Right ventricle myocardium inferior (tissue), 1 donor: Measurements from ENCODE around the gene ACSM5. TPM values are rescaled to one million over a fixed set of nuclear protein-coding genes. Genes with fewer than 3 reads are reported as not detected.
"Not testable (repeated sequence)": the region's sequence is repeated elsewhere in the genome, so short reads cannot be mapped to it uniquely, and the experiment has no call there.

ENCODE experiments used
- ATAC-seq: fragments of 200-7000 bp; cut with Tn5 transposase; one replicate; pipeline ENCODE4 v1.9.1; 2020; ENCODE audit warnings: mild to moderate bottlenecking, moderate library complexity
- DNase-seq: peaks from one replicate; pipeline ENCODE4 v3.0.0; 2021; ENCODE audit errors: missing footprints
- intact Hi-C: fragments of 100-400 bp; cut with DNase I; formaldehyde crosslinking; loops from one replicate; pipeline ENCODE4 v1.11.0; 2022
- total RNA-seq: library from RNA; stranded (reverse); fragmentation: NEBNext Ultra II Directional; extraction: Animal tissue kit (Norgen Biotek cat#: 25700); gene quantifications from one replicate; pipeline ENCODE4 v1.2.1, GENCODE V29; 2021
- donor health status: DM: no; HTN: yes; CAD: no; lungs with severe emphysema.

Gene ACSM5
- total RNA-seq, 1 donor from 2014 or later = 1.5 TPM

- intact Hi-C loops = no loop called here
- ATAC-seq (no peak), DNase-seq (no peak)
Measured at GRCh38 chr16:20395946-20396345, 13.4 kb upstream of the ACSM5 start.

- intact Hi-C loops = no loop called here
- DNase-seq = no peak
- ATAC-seq = no peak
Measured at GRCh38 chr16:20396846-20397467, 12.4 kb upstream of the ACSM5 start.

- intact Hi-C loops = no loop called here
- ATAC-seq (no peak), DNase-seq (no peak)
Measured at GRCh38 chr16:20397468-20398074, 11.8 kb upstream of the ACSM5 start.

- DNase-seq = no peak
- ATAC-seq = no peak
- intact Hi-C loops = no loop called here
Measured at GRCh38 chr16:20398603-20399002, 10.7 kb upstream of the ACSM5 start.

GRCh38 chr16:20399185-20399584, 10.1 kb upstream of the ACSM5 start:
- DNase-seq = no peak
- intact Hi-C loops = no loop called here
- ATAC-seq = no peak

- intact Hi-C loops = no loop called here
- DNase-seq (no peak), ATAC-seq (no peak)
Measured at GRCh38 chr16:20401066-20401465, 8.3 kb upstream of the ACSM5 start.

- no peak for DNase-seq
- intact Hi-C loops = no loop called here
- ATAC-seq = no peak
Measured at GRCh38 chr16:20401475-20402016, 7.8 kb upstream of the ACSM5 start.

- DNase-seq (no peak), ATAC-seq (no peak)
- intact Hi-C loops = no loop called here
Measured at GRCh38 chr16:20402651-20403050, 6.7 kb upstream of the ACSM5 start.

- intact Hi-C loops = no loop called here
- DNase-seq = no peak
- ATAC-seq = no peak
Measured at GRCh38 chr16:20404637-20405036, 4.7 kb upstream of the ACSM5 start, which contains the start of gene PDILT. PDILT (minus strand) TSS chr16:20404737; CDS start chr16:20399300, 5,437 bp downstream.

GRCh38 chr16:20410121-20410723, 888 bp downstream of the ACSM5 start:
- DNase-seq = no peak
- no peak for ATAC-seq
- intact Hi-C loops = no loop called here

- intact Hi-C loops = no loop called here
- no peak for DNase-seq
- no peak for ATAC-seq
Measured at GRCh38 chr16:20411055-20411454, 1.7 kb downstream of the ACSM5 start.

- ATAC-seq (no peak), DNase-seq (no peak)
- intact Hi-C loops = no loop called here
Measured at GRCh38 chr16:20415541-20415940, 6.2 kb downstream of the ACSM5 start.

- intact Hi-C loops, DNase-seq, ATAC-seq: not testable (repeated sequence)
Measured at GRCh38 chr16:20419093-20419492, 9.8 kb downstream of the ACSM5 start.

- intact Hi-C loops, ATAC-seq, DNase-seq: not testable (repeated sequence)
Measured at GRCh38 chr16:20421748-20422147, 12.4 kb downstream of the ACSM5 start.

- not testable (repeated sequence) for DNase-seq
Measured at GRCh38 chr16:20423772-20424128, 14.4 kb downstream of the ACSM5 start.

GRCh38 chr16:20424129-20424866, 15.0 kb downstream of the ACSM5 start:
- no peak for DNase-seq

More at GRCh38 chr16:20423772-20424128, 14.4 kb downstream of the ACSM5 start:
- intact Hi-C loops, ATAC-seq: not testable (repeated sequence)

GRCh38 chr16:20427401-20427797, 18.1 kb downstream of the ACSM5 start:
- DNase-seq, intact Hi-C loops, ATAC-seq: not testable (repeated sequence)

More at GRCh38 chr16:20424129-20424866, 15.0 kb downstream of the ACSM5 start:
- ATAC-seq = no peak
- intact Hi-C loops = no loop called here

- intact Hi-C loops, DNase-seq, ATAC-seq: not testable (repeated sequence)
Measured at GRCh38 chr16:20429499-20429898, 20.2 kb downstream of the ACSM5 start.

GRCh38 chr16:20430480-20430879, 21.1 kb downstream of the ACSM5 start:
- intact Hi-C loops, DNase-seq, ATAC-seq: not testable (repeated sequence)
